NCI-H526 (cell line): ENCODE data around the gene MYO5A.
"Not testable (repeated sequence)": the region's sequence is repeated elsewhere in the genome, so short reads cannot be mapped to it uniquely, and the experiment has no call there.

Experiments used
- DNase-seq, 2 experiments: peaks; one replicate each; lab custom pipeline; 2025; lab: John Stamatoyannopoulos, UW

MYO5A gene

GRCh38 chr15:52462806-52463360 lies 65.8 kb downstream of the MYO5A start:
- no peak for DNase-seq

DNA sequence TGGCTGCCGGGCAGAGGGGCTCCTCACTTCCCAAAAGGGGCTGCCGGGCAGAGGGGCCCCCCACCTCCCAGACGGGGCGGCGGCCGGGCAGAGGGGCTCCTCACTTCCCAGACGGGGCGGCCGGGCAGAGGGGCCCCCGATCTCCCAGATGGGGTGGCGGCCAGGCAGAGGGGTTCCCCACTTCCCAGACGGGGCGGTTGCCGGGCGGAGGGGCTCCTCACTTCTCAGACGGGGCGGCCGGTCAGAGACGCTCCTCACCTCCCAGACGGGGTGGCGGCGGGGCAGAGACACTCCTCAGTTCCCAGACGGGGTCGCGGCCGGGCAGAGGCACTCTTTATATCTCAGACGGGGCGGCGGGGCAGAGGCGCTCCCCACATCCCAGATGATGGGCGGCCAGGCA lies 69.0 kb downstream of the MYO5A start:
- not testable (repeated sequence) for DNase-seq

- not testable (repeated sequence) for DNase-seq
Observed at GRCh38 chr15:52459265-52459664, 69.4 kb downstream of the MYO5A start.

GRCh38 chr15:52448011-52448890 lies 80.4 kb downstream of the MYO5A start:
- no peak for DNase-seq

DNA sequence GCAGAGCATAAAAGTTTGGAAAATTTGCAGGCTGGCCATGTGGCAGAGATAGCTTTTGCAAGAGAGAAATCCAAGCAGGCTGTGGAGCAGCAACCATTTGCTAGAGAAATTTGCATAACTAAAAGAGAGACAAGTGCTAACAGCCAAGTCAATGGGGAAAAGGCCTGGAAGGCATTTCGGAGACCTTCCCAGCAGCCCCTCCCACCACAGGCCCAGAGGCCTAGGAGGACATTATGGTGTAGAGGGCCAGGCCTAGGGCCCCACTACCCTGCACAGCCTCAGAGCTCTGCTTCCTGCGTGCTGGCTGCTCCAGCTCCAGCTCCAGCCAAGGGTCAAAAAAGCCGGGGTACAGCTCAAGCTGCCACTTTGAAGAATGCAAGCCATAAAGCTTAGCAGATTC lies 82.7 kb downstream of the MYO5A start:
- DNase-seq = peak in 1 of 2 experiments; percentile 20

- no peak for DNase-seq
Observed at GRCh38 chr15:52445553-52445952, 83.1 kb downstream of the MYO5A start.

GRCh38 chr15:52443205-52443604 lies 85.5 kb downstream of the MYO5A start:
- not testable (repeated sequence) for DNase-seq

DNA sequence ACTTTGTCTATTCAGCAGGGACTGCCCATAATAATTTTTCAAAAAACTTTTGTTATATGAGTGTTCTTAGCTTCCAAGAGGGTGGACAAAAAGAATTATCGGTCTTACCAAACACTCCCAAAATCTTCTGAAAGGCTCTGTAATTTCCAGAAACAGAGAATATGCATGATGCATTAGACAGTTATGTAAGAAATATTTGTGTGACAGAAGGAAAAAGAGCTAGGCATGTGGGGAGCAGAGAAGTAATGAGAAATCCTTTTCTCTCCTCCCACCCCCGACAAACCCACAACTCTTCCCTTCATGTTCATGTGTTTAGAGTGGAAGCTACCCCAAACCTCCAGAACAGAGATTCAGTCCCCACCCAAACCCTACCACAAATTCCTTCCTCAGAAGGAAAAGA lies 86.8 kb downstream of the MYO5A start:
- no peak for DNase-seq

DNA sequence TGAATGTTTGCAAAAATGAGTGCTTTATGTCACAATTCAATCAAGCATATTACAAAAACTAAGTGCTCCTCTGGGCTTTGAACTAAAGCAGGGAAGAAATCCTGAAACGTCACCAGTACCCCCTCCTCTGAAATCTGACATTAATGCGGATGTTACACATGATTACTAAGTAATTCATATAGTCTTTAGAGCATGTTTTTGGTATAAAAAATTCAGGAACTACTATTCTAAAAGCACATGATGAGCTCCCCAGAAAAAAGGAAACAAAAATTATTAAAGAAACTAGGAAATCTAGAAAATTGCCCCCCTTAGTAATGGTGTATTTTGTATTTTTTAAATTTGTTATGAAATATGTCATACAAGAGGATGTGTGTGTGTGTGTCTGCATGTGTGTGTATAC lies 87.7 kb downstream of the MYO5A start:
- DNase-seq = no peak

DNA sequence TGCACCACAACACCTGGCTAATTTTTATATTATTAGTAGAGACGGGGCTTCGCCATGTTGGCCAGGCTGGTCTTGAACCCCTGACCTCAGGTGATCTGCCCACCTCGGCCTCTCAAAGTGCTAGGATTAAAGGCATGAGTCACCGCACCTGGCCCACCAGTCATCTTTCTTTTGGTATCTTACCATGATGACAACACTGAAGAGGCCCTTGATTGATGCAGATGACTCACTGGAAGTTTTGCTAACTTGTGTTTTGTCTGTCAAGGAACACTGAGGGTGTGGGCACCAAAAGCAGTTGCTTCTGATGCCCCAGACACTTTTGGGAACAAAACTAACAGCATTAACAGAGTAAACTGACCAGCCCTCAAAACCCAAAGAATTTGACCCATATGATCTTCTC lies 88.3 kb downstream of the MYO5A start:
- no peak for DNase-seq

GRCh38 chr15:52439470-52439869 lies 89.2 kb downstream of the MYO5A start:
- DNase-seq = no peak

DNA sequence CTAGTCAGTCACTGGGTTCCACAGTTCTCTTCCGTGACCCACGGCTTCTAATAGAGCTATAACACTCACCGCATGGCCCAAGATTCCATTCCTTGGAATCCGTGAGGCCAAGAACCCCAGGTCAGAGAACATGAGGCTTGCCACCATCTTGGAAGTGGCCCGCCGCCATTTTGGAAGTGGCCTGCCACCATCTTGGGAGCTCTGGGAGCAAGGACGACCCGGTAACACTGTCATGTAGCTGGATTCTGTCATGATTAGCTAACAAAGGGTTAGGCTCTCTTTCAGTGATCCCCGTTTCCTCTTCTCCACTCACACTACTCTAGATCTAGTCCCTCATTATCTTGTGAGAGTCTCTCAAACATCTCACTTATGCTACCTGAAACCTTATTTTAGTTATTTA lies 89.6 kb downstream of the MYO5A start:
- DNase-seq = not testable (repeated sequence)

- DNase-seq = no peak
Observed at GRCh38 chr15:52438047-52438446, 90.6 kb downstream of the MYO5A start.

DNA sequence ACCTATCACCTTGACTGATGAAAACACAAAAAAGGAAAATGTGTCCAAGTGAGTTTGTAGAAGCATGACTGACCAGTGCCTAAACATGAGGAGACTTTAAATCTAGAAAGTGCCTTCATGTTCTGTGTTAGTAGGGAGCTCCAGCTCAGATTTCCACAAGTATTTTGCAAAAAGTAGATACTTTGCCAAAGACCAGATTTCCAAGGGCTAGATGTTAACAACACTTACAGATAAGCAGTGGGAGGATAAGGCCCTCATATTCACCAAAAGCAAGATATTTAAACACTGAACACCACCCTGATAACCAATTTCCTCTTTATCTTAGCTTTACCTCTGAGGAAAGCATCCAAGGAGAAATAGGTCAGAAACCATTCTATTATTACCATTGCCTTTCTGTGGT lies 91.0 kb downstream of the MYO5A start:
- no peak for DNase-seq

GRCh38 chr15:52436981-52437380 lies 91.7 kb downstream of the MYO5A start:
- DNase-seq = no peak

- DNase-seq = no peak
Observed at GRCh38 chr15:52434885-52435284, 93.8 kb downstream of the MYO5A start.

- no peak for DNase-seq
Observed at GRCh38 chr15:52428297-52428696, 100.4 kb downstream of the MYO5A start.

DNA sequence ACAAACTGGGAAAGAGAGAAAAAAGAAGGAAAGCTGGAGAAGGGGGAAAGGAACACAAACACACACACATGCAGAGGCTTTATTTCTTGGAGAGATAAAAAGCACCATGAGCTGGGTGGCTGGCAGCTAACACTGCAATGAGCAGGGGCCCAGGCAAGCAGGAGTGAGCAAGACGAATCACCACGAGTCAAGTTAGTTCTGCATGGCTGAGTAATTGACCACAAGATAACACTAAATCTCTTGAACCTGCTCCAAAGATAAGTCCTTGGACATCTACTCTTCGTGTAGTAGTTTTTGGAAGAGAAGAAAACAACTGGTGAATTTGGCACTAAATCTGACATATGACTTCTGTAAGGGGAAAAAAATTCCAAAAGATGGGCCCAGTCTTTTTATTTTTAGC lies 100.9 kb downstream of the MYO5A start:
- DNase-seq = no peak

- no peak for DNase-seq
Observed at GRCh38 chr15:52424856-52425431, 103.7 kb downstream of the MYO5A start.

DNA sequence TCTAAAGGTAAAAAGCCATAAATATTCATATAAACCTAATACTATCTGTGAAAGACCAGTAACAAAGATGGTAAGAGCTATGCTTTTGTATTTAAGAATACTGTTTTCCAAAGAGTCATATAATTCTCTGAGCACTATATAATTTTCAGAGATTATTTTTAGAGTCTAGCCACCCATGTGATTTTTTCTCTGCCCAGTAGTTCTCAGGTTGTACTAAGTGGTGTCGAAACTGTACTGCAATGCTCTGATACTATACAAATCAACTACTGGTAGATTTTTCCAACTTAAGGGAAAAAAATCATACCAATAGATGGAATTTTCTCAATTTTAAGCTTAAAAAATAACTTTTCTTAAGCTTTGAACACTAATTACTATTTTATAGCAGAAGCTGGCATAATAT lies 104.8 kb downstream of the MYO5A start:
- no peak for DNase-seq

- no peak for DNase-seq
Observed at GRCh38 chr15:52422001-52422400, 106.7 kb downstream of the MYO5A start.

- DNase-seq = peak in 1 of 2 experiments; percentile 32
Observed at GRCh38 chr15:52421029-52421428, 107.7 kb downstream of the MYO5A start.

- DNase-seq = no peak
Observed at GRCh38 chr15:52419494-52419893, 109.2 kb downstream of the MYO5A start.
